Measurements from ENCODE around the gene GORASP2. TPM values are rescaled to one million over a fixed set of nuclear protein-coding genes. Genes with fewer than 3 reads are reported as not detected.
A peak's percentile ranks its signal among the peaks of the same experiment; 100 is the strongest.
"Not testable (repeated sequence)": the region's sequence is repeated elsewhere in the genome, so short reads cannot be mapped to it uniquely, and the experiment has no call there.

The GORASP2 gene
- total RNA-seq, 1 donor from 2014 or later, result 53.2 TPM

GRCh38 chr2:170921873-170922272 lies 7.2 kb upstream of the GORASP2 start:
- intact Hi-C loops (cut with DNase I); ATAC-seq (ENCODE audit: poor library complexity); DNase-seq: not testable (repeated sequence)

GRCh38 chr2:170922634-170923494 lies 6.2 kb upstream of the GORASP2 start:
- intact Hi-C loops (cut with DNase I), result no loop called here
- DNase-seq (no peak), ATAC-seq (ENCODE audit: poor library complexity) (no peak)

GRCh38 chr2:170923799-170924198 lies 5.3 kb upstream of the GORASP2 start:
- DNase-seq (no peak), ATAC-seq (ENCODE audit: poor library complexity) (no peak)
- intact Hi-C loops (cut with DNase I), result no loop called here

GRCh38 chr2:170924969-170925368 lies 4.1 kb upstream of the GORASP2 start:
- DNase-seq, result no peak
- ATAC-seq (ENCODE audit: poor library complexity), result no peak
- intact Hi-C loops (cut with DNase I), result no loop called here

GRCh38 chr2:170925923-170926322 lies 3.1 kb upstream of the GORASP2 start:
- intact Hi-C loops (cut with DNase I), result no loop called here
- ATAC-seq (ENCODE audit: poor library complexity) (no peak), DNase-seq (no peak)

- ATAC-seq (ENCODE audit: poor library complexity) (no peak), DNase-seq (no peak)
- intact Hi-C loops (cut with DNase I), result no loop called here
Observed at GRCh38 chr2:170926743-170927297, 2.2 kb upstream of the GORASP2 start.

GRCh38 chr2:170928036-170928823 lies 823 bp upstream of the GORASP2 start:
- DNase-seq (no peak), ATAC-seq (ENCODE audit: poor library complexity) (no peak)
- intact Hi-C loops (cut with DNase I), result no loop called here

GRCh38 chr2:170929686-170930050 lies 615 bp downstream of the GORASP2 start:
- ATAC-seq (ENCODE audit: poor library complexity), result peak; percentile 31
- intact Hi-C loops (cut with DNase I), result no loop called here

GRCh38 chr2:170930131-170930990 lies 1.3 kb downstream of the GORASP2 start:
- intact Hi-C loops (cut with DNase I), result no loop called here
- ATAC-seq (ENCODE audit: poor library complexity), result no peak
- no peak for DNase-seq

More at GRCh38 chr2:170929686-170930050, 615 bp downstream of the GORASP2 start:
- peak; percentile 66 for DNase-seq

- DNase-seq (no peak), ATAC-seq (ENCODE audit: poor library complexity) (no peak)
- intact Hi-C loops (cut with DNase I), result no loop called here
Observed at GRCh38 chr2:170930991-170931266, 1.9 kb downstream of the GORASP2 start.

- intact Hi-C loops (cut with DNase I), result no loop called here
- ATAC-seq (ENCODE audit: poor library complexity), result no peak
Observed at GRCh38 chr2:170932166-170932565, 3.1 kb downstream of the GORASP2 start.

GRCh38 chr2:170932948-170933347 lies 3.9 kb downstream of the GORASP2 start:
- intact Hi-C loops (cut with DNase I), result no loop called here
- DNase-seq (no peak), ATAC-seq (ENCODE audit: poor library complexity) (no peak)

More at GRCh38 chr2:170932166-170932565, 3.1 kb downstream of the GORASP2 start:
- no peak for DNase-seq

GRCh38 chr2:170937709-170938379 lies 8.8 kb downstream of the GORASP2 start:
- ATAC-seq (ENCODE audit: poor library complexity) (no peak), DNase-seq (no peak)
- intact Hi-C loops (cut with DNase I), result no loop called here

GRCh38 chr2:170940066-170940465 lies 11.0 kb downstream of the GORASP2 start:
- intact Hi-C loops (cut with DNase I), result no loop called here
- ATAC-seq (ENCODE audit: poor library complexity), result no peak

GRCh38 chr2:170942615-170943014 lies 13.6 kb downstream of the GORASP2 start:
- intact Hi-C loops (cut with DNase I), result no loop called here
- ATAC-seq (ENCODE audit: poor library complexity), result no peak
- DNase-seq, result no peak

More at GRCh38 chr2:170940066-170940465, 11.0 kb downstream of the GORASP2 start:
- DNase-seq, result no peak

- no peak for ATAC-seq (ENCODE audit: poor library complexity)
- DNase-seq, result no peak
- intact Hi-C loops (cut with DNase I), result no loop called here
Observed at GRCh38 chr2:170943041-170943440, 14.0 kb downstream of the GORASP2 start.

GRCh38 chr2:170943596-170943995 lies 14.5 kb downstream of the GORASP2 start:
- no peak for ATAC-seq (ENCODE audit: poor library complexity)
- intact Hi-C loops (cut with DNase I), result no loop called here

GRCh38 chr2:170944545-170944944 lies 15.5 kb downstream of the GORASP2 start:
- intact Hi-C loops (cut with DNase I), result no loop called here
- no peak for ATAC-seq (ENCODE audit: poor library complexity)
- DNase-seq, result no peak

More at GRCh38 chr2:170943596-170943995, 14.5 kb downstream of the GORASP2 start:
- no peak for DNase-seq
